NCI-H1417 (cell line): ENCODE results near the gene NCKAP1.

Experiments used
- DNase-seq, 3 experiments: peaks; one replicate each; lab custom pipeline; 2025; lab: John Stamatoyannopoulos, UW

Gene NCKAP1

DNA sequence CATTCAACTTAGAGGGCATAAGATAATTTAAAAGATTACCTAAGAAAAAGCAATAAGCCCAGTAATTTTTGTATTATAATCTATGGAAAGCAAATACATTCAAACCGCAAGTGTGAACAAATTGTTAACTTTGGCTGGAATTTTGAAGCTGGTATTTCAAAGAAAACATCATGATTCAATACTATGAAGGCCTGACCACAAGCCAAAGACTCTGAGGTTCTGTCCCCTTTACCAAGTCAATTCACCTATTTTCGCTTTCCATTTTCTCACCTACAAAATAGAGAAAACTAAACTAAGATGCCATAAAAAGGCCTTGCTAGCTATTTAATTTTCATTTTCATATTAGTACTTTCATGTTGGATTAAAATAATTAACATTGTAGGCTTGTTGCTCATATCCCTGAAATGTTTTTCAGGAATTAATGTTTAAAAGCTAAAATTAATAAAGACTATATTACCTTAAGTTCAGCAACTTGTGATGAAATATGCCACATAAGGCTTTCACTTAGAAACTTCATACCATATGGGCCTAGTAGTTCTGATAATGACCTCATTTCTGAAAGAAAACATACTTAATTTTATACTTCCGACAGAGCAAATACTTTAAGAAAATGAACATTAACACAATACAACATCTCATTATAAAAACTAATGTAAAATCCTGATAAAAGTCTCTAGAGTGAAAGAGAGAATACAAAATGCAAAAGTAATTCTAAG lies 86.2 kb downstream of the NCKAP1 start:
- no peak for DNase-seq

DNA sequence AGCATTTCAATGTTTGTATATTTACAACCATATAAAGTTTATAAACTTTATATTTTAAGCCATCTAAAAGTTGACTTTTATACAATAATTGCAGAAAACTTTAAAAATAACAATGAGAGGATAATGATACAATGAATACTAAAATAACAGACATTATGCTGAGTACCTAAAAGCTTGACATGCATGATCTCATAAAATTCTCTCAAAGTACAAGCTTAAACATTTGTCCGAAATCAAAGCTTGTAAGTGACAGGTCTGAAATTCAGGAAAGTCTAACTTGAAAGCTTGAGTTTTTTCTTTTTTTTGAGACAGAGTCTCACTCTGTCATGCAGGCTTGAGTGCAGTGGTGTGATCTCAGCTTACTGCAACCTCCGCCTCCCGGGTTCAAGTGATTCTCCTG lies 87.7 kb downstream of the NCKAP1 start:
- no peak for DNase-seq

DNA sequence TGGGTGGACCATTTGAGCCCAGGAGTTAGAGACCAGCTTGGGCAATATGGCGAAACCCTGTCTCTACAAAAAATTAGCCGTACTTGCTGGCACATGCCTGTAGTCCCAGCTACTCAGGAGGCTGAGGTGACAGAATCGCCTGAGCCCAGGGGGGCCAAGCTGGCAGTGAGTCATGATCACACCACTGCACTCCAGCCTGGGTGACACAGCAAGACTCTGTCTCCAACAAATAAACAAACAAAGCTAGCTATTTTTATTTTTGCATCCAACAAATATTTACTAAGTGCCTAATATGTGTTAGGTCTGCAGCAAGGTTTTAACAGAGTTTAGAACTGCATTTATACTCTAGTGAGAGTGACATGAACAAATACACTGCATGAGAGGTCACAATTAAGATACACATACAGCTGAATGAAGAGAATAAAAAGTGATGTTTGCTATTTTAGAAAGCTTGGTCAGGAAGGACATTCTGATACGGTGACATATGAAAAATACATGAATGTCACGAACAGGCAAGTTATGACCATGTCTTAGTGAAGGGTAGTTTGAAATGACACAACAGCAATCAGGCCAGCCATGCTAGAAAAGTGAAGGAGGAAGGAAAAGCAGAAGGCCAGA lies 88.6 kb downstream of the NCKAP1 start:
- peak in 1 of 3 experiments; percentile 4 for DNase-seq

DNA sequence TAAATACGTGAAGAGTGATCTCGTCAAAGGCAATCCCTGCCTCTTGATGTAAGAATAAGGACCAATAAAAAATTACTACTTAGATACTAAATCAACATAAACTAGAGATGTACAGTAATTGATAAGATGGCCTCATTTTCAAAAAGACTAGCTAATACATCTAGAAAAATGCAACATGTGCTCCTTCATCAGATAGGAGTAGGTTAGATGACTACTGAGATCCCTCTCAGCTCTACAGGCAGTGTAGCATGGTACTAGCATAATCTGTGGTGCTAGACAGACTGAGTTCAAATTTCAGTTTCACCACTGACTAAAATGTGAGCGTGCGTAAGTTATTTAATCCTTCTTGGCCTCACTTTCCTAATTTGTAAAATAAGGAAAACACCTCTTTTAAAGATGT lies 89.2 kb downstream of the NCKAP1 start:
- DNase-seq, result no peak

DNA sequence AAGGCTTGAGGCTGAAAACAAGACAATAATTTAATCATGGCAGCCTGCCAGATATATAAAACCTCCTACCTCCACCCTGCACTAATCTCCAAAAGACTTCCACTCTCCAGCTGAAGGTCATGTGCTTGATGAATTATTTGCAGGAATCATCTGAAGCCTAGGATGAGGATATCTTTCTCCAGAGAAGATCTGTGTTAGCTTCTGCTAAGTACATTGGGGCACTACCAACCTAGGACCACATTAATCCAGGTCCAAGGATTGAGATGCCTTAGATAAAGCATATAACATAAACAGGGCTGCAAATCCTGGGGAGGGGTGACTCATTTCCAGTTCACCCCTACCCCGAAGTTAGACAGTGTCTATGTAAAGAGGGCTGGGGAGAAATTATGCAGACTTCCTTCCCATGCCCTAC lies 91.3 kb downstream of the NCKAP1 start:
- peak in 1 of 3 experiments; percentile 35 for DNase-seq

DNA sequence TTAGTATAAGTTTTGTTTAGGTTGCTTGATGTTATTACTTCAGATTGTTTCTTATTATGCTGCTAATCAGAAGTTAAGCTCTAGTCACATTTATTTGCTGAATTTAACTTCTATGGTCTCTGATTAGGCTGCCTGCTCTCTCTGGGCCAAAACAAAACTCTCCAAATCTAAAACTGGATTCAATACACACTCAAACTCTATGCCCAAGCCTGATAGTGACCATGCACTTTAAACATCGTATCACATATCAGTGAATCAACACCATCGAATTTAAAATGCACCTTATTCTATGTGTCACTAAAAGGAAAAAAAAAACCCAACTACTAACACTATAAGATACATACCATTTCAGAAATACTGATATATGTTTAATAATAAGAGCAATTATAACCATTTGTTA lies 94.9 kb downstream of the NCKAP1 start:
- DNase-seq, result no peak

DNA sequence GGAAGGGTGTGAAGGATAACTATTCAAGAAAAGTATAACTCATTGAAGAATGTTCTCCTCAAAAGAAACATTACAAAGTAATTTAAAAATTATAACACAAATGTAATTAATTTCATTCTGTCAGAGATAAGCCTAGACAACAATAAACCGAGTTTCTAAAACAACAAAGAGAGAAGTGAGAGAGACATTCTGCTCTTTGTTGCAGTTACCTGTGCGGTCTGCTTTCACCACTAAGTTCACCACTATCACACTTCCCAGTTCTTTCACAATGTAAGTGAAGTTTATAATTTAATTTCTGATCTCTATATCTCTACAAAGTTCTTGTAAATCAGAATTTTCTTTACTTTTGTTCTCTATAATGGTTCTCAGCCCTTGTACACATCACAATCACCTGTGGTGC lies 95.5 kb downstream of the NCKAP1 start:
- no peak for DNase-seq

DNA sequence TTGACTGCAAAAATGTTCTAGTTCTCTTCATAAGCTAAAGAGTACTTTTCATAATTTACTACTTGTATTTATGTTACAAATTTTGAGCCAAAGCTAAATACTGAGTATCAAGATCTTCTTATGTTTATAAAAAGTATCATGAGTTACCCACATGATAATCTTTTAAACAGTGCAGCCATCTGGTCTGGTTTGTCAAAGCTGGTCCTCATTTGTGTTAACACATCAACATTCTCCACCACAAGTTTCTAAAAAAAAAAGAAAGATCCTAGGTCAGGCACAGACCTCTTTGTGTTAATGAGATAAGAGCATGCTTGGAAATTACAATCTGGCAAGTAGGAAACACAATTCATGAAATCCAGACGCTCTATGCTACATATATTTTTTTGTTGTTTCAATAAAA lies 96.3 kb downstream of the NCKAP1 start:
- no peak for DNase-seq

DNA sequence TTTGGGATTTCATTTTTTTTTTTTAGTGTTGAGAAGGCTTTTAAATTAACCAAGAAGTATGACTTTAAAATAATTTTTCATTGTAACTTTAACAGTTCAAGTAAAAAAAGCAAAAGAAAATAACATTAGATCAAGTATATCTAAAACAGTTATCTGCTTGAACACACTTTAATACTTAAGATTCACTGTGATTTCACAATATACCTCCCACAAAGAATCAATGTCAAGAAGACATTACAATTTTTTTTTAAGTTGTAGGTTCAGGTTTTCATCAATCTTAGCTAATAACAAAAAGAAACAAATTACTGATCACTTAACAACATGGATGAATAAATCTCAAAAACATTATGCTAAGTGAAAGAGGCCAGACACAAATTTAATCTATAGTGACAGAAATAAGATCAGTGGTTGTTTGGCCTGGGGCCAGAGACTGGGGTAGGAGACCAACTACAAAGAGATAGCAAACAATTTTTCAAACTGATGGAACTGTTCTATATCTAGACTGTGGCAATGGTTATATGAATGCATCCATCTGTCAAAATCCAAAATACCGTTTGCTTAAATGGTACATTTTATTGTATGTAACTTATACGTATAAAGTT lies 97.0 kb downstream of the NCKAP1 start:
- DNase-seq, result no peak

DNA sequence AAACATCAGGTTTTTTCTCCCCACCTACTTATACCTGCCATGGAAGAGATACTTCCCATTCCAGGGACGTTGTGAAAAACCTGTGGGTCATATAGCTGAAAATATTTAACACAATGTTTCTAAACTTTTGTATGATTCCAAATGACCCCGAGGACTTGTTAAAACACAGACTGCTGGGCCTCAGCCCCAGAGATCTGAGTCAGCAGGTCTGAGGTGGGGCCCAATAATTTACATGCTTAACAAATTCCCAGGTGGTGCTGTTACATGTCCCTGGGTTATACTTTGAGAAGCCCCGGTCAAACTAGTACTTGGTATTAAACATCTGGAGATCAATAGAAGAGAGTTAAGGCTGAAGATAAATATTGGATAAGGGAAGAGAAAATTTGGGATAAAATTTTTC lies 100.4 kb downstream of the NCKAP1 start:
- DNase-seq, result no peak

DNA sequence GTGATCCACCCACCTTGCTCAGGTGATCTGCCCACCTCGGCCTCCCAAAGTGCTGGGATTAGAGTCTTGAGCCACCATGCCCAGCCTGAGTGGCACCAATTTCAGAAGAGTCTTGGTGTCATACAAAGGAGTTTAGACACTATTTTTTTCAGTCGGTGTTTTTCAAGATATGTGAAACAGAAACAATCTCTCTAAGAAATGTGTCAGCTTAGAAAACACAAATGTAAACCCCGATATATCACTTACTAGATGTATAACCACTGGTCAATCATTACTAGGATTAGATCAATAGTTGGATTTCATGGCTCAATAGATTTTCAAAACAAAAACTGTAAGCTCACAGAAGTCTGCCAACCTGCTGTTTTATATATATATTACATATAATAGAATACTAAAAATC lies 104.6 kb downstream of the NCKAP1 start:
- no peak for DNase-seq

DNA sequence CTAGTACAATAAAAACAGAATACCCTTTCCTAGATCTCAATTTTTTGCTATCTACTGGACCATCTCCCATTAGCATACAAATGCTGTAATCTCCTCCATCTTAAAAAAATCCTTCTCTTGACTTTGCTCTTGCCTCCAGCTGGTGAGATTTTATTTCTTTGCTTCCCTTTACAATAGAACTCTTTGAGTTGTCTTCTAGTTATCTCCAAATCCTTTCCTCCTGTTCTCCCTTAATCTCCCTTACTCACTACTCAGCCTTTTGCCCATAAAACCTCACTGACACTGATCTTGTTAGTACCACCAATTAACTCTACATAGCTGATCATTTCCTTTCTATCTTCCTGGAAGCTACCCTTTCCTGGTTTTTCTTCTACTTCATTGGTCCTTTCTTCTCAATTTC lies 108.3 kb downstream of the NCKAP1 start:
- DNase-seq, result no peak

DNA sequence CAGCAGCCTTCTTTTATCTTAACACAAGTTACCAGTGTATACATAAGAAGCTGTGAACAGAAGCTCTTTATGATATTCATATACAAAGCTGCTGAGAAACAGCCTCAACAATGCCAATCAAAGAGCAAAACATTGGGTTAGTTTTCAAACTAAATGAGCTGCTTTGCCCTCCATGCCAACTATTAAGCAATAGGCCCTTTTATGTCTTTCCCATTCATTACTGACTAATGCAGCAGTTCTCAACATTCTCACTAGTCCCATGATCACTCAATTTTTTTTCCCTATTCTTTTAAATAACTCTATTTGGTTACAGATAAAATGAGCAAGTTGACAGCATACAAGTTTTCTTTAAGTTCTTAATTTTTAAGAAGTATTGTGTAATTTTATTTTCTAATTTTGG lies 114.0 kb downstream of the NCKAP1 start:
- DNase-seq, result no peak

DNA sequence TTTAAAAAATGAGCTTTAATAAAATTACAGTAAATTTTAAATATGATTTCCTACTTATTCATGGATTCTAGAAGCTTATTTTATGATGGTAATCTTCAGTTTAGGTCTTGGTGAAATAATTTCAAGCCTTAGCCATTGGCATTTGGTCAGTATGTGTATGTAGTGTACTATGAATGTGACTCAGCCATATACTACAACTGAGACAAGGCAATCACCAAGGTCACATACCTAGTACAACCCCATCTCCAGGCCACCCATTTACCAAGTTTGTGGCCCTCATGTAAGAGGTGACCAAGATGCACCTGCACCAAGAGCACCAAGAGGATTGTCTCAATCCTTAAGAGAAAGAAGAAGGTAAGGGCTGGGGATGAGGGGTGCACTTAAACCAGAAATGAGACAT lies 117.0 kb downstream of the NCKAP1 start:
- DNase-seq, result no peak

DNA sequence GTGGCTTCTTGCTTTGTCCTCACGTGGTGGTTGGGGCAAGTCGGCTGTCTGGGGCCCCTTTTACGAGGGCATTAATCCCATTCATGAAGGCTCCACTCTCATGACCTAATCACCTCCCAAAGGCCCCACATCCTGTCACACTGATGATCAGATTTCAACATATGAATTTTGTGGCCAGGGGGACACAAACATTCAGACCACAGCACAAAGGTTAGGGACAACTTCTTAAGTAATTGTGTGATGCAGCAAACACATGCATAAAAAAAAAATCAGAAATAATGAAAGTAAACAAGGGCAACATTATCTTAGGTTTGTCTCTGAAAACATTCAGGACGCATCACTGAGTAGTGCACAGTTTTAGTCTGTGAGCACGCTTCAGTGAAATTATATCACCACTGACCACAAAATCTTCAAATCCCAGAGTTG lies 117.6 kb downstream of the NCKAP1 start:
- DNase-seq, result no peak

DNA sequence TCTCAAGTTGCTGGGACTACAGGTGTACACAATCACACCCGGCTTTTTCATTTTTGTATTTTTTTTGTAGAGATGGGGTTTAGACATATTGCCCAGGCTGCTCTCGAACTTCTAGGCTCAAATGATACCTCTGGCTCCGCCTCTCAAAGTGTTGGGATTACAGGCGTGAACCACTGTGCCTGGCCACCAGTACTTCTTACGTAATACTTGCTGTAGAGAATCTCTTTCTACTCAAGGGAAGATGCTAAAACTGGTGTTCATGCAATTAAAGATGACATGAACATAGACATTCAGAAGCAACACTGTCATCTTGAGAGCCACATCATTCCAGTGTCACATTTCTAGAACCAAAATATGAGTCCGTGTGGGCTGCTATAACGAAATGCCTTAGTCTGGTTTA lies 118.2 kb downstream of the NCKAP1 start:
- DNase-seq, result no peak

DNA sequence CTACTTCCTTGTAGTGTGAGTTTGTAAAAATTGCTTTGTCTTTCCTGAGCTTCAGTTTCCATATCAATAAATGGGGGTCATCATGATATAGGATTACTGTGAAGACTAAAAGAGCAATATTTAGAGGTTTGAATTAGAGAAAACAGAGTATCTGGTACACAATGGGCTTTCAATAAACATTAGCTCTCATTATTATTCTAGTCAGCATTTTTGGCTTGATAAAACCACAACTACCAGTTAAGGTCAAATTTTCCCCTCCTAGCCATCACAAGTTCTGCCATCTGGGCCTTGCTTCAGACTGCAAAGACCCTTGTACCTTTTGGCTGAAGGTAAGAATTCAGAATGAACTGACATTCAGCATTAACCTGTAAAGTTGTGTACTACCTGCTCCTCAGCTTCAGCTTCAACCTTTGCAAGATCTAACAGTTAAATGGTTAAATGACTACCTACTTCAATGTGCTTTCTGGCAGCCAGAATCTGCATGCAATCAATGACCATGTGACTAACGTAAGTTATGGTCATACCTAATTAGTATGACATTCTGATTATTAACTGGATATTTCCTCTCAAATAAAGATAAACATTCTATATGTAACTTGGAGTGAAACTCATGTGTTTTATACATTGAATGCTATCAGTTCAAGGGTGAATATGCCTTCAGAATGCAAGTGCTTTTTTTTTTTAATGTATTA lies 119.2 kb downstream of the NCKAP1 start:
- DNase-seq, result no peak

DNA sequence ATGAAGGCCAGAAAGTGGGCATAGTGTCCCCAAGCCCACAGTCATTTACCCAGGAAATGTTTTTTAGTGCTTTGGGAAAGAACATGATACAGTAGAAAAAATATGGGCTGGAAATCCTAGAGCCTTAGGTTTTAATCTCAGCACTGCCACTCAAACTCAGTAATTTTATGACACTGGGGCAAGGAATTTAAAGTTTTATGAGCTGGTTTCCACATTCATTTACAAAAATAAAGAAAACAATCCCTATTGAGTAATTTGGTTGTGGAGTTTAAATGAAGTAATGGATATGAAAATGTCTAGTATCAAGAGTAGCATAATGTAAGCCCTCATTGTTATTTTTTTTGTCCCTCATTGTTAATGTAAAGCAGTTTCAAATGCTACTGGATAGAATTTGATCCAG lies 120.3 kb downstream of the NCKAP1 start:
- DNase-seq, result no peak

DNA sequence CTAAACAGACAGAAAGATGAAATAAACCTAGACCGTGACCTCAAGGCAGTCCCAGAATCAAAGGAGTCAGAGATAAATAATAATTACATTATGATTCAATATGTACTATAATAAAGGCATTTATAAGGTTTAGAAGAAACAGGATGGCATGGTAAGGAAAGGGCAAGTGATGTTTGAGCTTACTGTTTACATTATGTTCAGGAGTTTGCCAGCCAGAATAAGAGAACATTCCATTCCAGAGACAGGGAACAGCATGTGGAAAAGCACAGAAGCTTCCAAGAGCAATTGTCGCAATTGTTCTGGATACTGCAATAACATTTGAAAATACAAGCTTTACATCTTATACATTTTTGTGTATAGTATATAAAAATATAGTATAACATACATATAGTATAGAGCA lies 121.8 kb downstream of the NCKAP1 start:
- DNase-seq, result no peak

DNA sequence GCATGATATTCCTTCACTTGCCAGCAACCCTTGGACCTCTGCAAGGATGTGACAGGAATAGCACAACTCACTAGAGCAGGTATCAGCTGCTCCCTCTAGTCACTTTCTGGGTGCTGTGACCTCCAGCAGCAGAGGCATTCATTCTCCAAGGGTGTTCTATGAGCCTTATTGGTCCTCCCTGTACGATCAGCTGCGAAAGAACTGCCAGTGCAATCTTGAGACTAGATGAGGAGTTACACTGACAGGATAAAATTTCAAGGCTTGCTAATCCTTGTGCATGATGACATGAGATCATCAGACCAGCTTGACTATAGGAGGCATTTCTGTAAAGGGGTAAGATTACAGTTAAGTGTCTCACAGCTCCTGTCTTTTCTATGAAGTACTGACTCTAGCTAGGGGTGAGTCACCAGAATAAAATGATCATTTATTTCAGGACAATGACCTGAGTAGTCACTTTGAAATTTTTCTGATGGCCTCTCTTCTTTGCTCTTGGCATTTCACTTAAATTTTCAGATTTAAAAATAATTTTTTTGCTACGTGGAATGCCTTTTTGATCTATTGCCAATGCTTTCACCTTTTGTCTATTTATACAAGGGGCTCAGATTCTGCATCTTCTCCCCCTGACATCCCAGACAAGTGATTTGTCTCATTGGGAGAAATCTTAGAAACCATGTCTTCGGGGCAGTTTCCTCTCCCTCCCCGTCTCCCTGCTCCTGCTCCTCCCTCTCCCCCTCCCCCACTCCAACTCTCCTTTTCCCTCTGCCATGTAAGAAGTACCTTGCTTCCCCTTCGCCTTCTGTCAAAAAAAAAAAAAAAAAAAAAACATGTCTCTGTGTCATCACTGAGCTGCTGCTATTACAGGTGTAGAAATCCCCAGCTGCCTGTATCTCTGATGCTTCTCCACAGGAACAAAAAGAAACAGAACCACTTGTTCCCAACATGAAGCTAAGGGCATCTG lies 122.6 kb downstream of the NCKAP1 start:
- DNase-seq, result peak in 1 of 3 experiments; percentile 9

DNA sequence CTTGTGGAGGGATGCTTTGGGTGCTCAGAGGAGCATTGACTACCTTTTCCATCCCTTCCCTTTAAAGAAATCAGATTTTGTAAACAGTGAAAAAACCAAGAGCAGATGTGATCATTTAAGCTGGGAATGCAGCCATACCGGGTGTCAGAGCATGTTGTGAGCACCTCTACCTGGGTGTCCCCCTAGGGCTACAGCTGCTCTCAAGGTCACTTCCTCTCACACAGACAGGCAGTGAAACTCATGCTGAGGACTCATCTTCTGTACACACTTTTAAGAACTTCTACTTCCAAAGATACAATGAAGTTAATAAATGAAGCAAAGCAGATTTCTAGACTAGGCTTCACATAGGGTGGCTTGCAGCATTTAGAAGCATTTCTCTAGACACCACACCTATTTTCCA lies 123.4 kb downstream of the NCKAP1 start:
- DNase-seq, result peak in 1 of 3 experiments; percentile 9

DNA sequence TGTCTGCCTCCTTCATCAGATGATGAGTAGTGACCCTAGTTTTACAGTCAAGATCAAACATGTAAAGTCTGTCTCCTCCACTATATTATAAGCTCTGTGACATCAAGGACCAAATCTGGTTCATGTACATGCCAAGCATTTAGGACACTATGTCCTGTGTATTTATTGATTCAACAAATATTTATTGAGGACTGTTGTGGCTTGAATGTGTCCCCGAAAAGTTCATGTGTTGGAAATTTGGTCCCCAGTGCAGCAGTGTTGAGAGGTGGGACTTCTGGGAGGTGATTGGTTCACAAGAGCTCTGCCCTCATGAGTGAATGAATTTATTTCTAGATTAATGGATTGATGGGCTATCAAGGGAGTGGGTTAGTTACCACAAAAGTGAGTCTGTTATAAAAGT lies 125.2 kb downstream of the NCKAP1 start:
- DNase-seq, result no peak
